ENCODE data around the gene RGS3.

The RGS3 gene

DNA sequence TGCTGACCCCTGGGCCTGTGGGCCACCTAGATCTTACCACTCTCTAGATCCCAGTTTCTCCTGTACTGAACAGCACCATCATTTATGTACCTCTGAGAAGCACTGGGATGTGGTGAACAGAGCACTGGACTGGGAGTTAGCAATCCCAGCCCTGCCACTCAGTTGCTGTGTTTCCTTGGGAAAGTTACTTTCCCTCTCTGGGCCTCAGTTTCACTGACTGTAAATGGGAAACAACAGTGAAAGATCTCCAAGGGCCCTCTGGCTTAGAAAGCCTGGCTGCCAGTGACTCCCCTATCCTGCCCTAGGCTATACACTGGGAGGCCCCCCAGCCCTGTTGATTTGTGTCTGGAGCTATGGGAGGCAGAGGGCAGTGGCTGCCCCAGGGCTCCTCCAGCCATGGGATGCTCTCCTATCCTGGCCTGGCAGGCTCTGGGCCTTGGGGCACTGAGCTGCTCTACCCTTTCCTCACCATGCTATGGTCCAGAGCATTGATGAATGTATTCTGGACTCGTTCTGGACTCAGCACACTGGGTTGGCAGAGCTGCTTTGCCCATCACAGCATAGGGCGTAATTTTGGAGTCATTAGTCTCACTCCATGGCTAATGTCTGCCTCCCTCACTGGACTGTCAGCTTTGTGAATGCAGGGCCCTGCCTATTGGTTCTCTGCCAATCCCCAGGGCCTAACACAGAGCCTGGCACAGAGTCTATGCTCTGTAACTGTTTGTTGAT is 99.3 kb downstream of the RGS3 start:
- no peak for ATAC-seq
- TF ChIP-seq, protein P1, sequence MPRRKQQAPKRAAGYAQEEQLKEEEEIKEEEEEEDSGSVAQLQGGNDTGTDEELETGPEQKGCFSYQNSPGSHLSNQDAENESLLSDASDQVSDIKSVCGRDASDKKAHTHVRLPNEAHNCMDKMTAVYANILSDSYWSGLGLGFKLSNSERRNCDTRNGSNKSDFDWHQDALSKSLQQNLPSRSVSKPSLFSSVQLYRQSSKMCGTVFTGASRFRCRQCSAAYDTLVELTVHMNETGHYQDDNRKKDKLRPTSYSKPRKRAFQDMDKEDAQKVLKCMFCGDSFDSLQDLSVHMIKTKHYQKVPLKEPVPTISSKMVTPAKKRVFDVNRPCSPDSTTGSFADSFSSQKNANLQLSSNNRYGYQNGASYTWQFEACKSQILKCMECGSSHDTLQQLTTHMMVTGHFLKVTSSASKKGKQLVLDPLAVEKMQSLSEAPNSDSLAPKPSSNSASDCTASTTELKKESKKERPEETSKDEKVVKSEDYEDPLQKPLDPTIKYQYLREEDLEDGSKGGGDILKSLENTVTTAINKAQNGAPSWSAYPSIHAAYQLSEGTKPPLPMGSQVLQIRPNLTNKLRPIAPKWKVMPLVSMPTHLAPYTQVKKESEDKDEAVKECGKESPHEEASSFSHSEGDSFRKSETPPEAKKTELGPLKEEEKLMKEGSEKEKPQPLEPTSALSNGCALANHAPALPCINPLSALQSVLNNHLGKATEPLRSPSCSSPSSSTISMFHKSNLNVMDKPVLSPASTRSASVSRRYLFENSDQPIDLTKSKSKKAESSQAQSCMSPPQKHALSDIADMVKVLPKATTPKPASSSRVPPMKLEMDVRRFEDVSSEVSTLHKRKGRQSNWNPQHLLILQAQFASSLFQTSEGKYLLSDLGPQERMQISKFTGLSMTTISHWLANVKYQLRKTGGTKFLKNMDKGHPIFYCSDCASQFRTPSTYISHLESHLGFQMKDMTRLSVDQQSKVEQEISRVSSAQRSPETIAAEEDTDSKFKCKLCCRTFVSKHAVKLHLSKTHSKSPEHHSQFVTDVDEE (CRISPR knock-in tag; IDR thresholded peaks at IDR 0.05), result no peak
- TF ChIP-seq ZNF565 (CRISPR knock-in tag; conservative IDR thresholded peaks at IDR 0.05; ENCODE audit: low read depth) (no peak), SNAI2 (CRISPR knock-in tag; IDR thresholded peaks at IDR 0.05) (no peak), ZFP3 (CRISPR knock-in tag; IDR thresholded peaks at IDR 0.05) (no peak), ARNTL (CRISPR knock-in tag; IDR thresholded peaks at IDR 0.05; ENCODE audit: borderline replicate concordance, low read depth) (no peak), RARB (CRISPR knock-in tag; IDR thresholded peaks at IDR 0.05) (no peak), ZNF8 (CRISPR knock-in tag; IDR thresholded peaks at IDR 0.05) (no peak), BACH2 (CRISPR knock-in tag; IDR thresholded peaks at IDR 0.05; ENCODE audit: borderline replicate concordance) (no peak), ZFP30 (CRISPR knock-in tag; IDR thresholded peaks at IDR 0.05) (no peak), CSDC2 (CRISPR knock-in tag; IDR thresholded peaks at IDR 0.05) (no peak)
- TF ChIP-seq, protein P2, sequence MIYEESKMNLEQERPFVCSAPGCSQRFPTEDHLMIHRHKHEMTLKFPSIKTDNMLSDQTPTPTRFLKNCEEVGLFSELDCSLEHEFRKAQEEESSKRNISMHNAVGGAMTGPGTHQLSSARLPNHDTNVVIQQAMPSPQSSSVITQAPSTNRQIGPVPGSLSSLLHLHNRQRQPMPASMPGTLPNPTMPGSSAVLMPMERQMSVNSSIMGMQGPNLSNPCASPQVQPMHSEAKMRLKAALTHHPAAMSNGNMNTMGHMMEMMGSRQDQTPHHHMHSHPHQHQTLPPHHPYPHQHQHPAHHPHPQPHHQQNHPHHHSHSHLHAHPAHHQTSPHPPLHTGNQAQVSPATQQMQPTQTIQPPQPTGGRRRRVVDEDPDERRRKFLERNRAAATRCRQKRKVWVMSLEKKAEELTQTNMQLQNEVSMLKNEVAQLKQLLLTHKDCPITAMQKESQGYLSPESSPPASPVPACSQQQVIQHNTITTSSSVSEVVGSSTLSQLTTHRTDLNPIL (CRISPR knock-in tag; IDR thresholded peaks at IDR 0.05; ENCODE audit: low read depth), result no peak
- TF ChIP-seq, protein P3, sequence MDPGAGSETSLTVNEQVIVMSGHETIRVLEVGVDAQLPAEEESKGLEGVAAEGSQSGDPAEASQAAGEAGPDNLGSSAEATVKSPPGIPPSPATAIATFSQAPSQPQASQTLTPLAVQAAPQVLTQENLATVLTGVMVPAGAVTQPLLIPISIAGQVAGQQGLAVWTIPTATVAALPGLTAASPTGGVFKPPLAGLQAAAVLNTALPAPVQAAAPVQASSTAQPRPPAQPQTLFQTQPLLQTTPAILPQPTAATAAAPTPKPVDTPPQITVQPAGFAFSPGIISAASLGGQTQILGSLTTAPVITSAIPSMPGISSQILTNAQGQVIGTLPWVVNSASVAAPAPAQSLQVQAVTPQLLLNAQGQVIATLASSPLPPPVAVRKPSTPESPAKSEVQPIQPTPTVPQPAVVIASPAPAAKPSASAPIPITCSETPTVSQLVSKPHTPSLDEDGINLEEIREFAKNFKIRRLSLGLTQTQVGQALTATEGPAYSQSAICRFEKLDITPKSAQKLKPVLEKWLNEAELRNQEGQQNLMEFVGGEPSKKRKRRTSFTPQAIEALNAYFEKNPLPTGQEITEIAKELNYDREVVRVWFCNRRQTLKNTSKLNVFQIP (CRISPR knock-in tag; IDR thresholded peaks at IDR 0.05; ENCODE audit: borderline replicate concordance, low read depth), result no peak
- TF ChIP-seq, protein P4, sequence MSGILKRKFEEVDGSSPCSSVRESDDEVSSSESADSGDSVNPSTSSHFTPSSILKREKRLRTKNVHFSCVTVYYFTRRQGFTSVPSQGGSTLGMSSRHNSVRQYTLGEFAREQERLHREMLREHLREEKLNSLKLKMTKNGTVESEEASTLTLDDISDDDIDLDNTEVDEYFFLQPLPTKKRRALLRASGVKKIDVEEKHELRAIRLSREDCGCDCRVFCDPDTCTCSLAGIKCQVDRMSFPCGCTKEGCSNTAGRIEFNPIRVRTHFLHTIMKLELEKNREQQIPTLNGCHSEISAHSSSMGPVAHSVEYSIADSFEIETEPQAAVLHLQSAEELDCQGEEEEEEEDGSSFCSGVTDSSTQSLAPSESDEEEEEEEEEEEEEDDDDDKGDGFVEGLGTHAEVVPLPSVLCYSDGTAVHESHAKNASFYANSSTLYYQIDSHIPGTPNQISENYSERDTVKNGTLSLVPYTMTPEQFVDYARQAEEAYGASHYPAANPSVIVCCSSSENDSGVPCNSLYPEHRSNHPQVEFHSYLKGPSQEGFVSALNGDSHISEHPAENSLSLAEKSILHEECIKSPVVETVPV (CRISPR knock-in tag; IDR thresholded peaks at IDR 0.05), result no peak

DNA sequence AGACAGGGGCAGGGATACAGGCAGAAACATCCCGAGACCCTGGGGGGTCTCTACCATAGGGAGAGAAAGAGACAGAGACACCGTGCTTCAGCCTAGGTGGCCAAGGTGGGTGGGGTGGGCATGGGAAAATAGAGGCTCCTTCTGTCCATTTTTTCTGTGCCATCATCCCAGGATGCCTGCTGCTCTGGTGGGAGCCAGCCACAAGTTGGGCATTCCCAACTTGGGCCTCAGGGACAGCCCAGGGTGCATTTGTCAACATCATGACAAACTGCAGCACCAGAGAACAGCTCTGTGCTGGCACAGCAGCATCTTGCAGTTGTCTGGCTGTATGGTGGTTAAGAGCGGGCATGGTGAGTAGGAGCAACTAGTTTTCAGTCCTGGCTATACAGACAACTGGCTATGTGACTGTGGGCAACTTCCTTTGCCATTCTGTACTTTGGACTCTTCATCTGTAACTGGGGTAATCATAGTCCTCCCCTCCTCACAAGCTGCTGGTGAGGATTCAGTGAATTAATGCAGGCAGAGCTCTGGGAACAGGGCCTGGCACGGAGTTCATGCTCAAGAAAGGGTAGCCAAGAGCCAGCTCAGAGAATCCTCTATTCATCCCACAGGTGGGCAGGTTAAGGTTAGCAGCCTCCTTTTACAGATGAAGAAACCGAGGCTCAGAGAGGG is 100.4 kb downstream of the RGS3 start:
- ATAC-seq, result no peak
- TF ChIP-seq, protein P2 (CRISPR knock-in tag; IDR thresholded peaks at IDR 0.05; ENCODE audit: low read depth), result no peak
- TF ChIP-seq TOX (CRISPR knock-in tag; IDR thresholded peaks at IDR 0.05; ENCODE audit: borderline replicate concordance) (no peak), ZFP30 (CRISPR knock-in tag; IDR thresholded peaks at IDR 0.05) (no peak), CSDC2 (CRISPR knock-in tag; IDR thresholded peaks at IDR 0.05) (no peak), ESRRG (CRISPR knock-in tag; IDR thresholded peaks at IDR 0.05) (no peak), BACH2 (CRISPR knock-in tag; IDR thresholded peaks at IDR 0.05; ENCODE audit: borderline replicate concordance) (no peak), GLIS3 (CRISPR knock-in tag; IDR thresholded peaks at IDR 0.05) (no peak), ZC3H10 (CRISPR knock-in tag; IDR thresholded peaks at IDR 0.05) (no peak), ISL1 (CRISPR knock-in tag; IDR thresholded peaks at IDR 0.05) (no peak), OSR1 (CRISPR knock-in tag; IDR thresholded peaks at IDR 0.05) (no peak), RARB (CRISPR knock-in tag; IDR thresholded peaks at IDR 0.05) (no peak), ARNTL (CRISPR knock-in tag; IDR thresholded peaks at IDR 0.05; ENCODE audit: borderline replicate concordance, low read depth) (no peak), TCF4 (CRISPR knock-in tag; IDR thresholded peaks at IDR 0.05; ENCODE audit: borderline replicate concordance) (no peak)
- TF ChIP-seq, protein P4 (CRISPR knock-in tag; IDR thresholded peaks at IDR 0.05), result no peak
- TF ChIP-seq, protein P5, sequence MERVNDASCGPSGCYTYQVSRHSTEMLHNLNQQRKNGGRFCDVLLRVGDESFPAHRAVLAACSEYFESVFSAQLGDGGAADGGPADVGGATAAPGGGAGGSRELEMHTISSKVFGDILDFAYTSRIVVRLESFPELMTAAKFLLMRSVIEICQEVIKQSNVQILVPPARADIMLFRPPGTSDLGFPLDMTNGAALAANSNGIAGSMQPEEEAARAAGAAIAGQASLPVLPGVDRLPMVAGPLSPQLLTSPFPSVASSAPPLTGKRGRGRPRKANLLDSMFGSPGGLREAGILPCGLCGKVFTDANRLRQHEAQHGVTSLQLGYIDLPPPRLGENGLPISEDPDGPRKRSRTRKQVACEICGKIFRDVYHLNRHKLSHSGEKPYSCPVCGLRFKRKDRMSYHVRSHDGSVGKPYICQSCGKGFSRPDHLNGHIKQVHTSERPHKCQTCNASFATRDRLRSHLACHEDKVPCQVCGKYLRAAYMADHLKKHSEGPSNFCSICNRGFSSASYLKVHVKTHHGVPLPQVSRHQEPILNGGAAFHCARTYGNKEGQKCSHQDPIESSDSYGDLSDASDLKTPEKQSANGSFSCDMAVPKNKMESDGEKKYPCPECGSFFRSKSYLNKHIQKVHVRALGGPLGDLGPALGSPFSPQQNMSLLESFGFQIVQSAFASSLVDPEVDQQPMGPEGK (CRISPR knock-in tag; IDR thresholded peaks at IDR 0.05; ENCODE audit: borderline replicate concordance), result no peak
- TF ChIP-seq, protein P1 (CRISPR knock-in tag; IDR thresholded peaks at IDR 0.05), result no peak
